ENCODE data around the gene MIPEP. TPM values are rescaled to one million over a fixed set of nuclear protein-coding genes. Genes with fewer than 3 reads are reported as not detected.
A peak's percentile ranks its signal among the peaks of the same experiment; 100 is the strongest.

The MIPEP gene
- total RNA-seq, 1 donor from 2014 or later: 29.9 TPM

DNA sequence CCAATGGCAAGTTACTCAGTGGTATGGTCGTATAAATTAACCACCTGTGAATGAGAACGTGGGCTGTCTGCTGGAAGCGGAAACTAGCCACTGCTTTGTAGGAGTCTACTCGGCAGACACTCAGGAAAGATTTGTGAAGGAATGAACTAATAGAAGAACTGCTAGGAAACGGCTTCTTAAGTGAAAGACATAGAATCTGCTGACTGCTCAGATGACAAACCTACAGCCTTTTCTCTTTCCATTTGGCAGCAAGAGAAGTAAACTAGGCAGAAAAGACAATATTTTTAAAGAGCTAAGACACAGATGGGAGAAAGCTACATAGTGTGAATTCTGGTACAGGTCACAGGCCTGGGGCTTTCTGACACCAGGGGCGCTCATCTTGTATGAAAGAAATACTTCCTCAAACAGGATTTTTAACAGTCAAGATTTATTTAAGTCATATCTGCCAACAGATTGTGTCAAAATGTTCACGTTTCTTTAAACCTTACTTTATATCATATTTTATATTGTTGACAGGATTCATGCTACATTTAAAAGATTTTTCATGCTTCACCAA lies 78.4 kb downstream of the MIPEP start:
- DNase-seq (ENCODE audit: low spot score): peak; percentile 54

GRCh38 chr13:23808803-23809202 lies 80.4 kb downstream of the MIPEP start:
- DNase-seq (ENCODE audit: low spot score): no peak

DNA sequence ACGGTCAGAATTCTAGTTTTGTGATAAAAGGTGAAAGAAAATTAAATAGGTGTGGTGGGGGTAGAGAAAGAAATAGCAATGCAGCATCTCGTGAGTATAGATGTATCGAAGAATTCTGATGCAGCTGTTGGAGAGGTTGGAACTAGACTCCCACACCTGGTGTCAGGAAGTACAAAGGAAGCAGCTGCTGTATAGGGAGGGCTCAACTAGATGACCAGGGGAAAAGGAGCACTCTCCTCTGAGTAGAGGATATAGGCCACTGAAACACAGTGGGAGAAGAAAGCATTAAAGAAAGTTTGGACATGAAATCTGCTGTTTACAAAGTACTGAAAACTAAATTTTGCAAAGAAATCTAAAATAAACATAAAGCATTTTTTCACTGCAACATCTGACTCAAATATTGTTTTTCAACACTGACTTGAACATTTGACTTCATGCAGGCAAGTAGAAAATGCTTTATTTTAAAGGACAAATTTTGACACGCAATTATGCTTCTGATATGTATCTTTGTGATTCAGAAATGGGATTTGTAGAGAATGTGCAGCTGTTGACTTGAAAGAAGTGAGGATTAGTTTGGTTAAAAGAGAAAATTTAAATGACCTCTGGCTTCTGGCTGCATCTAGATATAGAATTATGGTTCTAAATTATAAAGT lies 82.2 kb downstream of the MIPEP start:
- DNase-seq (ENCODE audit: low spot score): peak; percentile 83

DNA sequence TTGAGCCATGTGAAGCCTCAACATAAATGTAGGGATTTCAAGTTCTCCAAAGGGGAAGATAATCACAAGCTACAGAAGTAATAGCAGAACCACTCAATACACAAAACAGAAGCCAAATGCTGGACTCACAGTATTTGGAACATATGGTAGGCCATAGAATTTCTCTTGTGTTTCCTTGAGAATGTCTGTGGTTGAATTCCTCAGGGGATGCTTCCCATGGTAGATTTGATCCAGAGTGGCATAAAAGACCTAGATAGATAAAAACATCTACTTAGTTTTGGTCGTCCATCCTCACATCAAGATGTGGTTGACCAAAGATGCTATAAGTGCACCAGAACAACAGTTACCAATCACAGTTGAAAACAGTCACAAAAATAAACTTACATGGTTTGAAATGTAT lies 83.4 kb downstream of the MIPEP start:
- no peak for DNase-seq (ENCODE audit: low spot score)

DNA sequence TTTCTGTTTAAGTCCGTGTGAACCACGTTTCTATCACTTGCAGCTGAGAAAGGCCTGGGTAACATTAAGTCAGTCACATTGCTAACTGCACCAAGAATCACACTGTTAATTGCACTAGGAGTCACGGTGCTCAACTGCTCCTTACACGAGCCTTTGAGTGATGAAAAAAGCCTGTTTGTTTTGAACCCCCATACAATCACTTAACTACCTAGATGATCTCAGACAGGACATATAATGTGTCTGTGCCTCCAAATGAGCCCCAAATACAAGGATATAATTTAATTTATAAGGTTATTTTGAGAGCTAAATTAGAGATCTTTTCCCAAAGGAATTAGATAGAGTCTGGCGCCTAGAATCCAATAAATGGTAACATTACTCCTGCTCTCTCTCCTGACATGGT lies 84.1 kb downstream of the MIPEP start:
- no peak for DNase-seq (ENCODE audit: low spot score)

- DNase-seq (ENCODE audit: low spot score): no peak
Measured at GRCh38 chr13:23804166-23804565, 85.0 kb downstream of the MIPEP start.

DNA sequence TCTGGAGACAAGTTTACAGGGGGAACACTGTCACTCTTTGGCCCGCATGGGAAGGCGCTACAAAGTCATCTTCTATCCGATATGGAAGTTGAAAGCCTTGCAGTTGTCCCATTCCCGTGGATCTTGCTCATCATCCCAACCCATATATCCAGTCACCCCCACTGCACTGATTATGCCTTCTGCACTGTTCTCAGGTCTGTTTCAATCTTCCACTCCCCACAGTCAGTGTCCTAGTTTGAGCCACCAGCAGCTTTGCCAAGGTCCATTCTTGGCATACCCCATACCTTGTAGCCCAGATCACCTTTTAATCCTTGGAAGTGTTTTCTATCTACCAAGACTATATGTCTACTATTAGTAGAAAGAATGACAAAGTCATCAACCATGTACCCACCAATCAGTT lies 88.1 kb downstream of the MIPEP start:
- no peak for DNase-seq (ENCODE audit: low spot score)

DNA sequence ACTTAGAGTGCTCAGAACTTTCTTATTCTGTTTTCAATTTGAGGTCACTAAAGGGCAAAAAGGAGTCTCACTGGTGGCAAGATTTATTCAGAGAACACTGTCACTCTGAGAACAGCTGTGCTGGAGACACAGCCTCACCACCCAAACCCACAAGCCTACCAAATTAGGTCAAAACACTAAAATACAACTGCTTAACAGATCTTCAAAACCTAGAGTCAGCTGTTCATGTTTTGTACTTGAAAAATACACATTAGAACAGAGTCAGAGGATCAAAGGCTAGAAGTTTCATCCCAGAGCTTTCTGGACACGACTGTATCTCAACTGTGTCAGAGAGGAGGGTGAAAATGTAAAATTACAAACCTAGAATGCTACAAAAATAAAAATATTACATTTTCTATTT lies 89.3 kb downstream of the MIPEP start:
- peak; percentile 93 for DNase-seq (ENCODE audit: low spot score)

DNA sequence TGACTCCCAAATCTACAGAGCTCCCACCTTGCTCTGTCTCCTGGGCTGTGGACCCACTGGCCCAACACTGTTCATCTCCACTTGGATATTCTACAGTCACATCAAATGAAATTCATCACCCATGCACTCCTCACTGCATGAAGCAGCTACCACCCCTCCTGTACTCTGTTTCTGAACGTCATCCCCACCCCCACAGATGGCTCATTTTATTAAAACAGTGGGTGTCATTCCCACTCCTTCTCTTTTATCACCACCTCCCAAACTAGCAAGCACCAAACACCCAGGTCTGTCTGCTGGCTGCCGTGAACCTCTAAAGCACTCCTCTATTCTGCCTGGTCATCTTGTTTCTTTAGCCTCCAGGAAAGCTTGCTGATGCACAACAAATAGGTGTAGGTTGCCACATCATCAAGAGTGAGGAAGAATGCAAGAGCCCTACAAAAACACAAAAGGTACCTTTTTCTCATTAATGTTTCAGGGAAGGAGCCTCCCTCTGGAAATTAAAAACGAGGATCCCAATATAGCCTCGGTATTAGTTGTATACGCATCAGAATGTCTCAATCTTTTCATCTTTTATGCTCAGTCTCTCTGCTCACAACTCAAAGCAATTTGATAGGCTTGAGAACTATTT lies 91.8 kb downstream of the MIPEP start:
- DNase-seq (ENCODE audit: low spot score): no peak

GRCh38 chr13:23796551-23796950 lies 92.6 kb downstream of the MIPEP start:
- no peak for DNase-seq (ENCODE audit: low spot score)

DNA sequence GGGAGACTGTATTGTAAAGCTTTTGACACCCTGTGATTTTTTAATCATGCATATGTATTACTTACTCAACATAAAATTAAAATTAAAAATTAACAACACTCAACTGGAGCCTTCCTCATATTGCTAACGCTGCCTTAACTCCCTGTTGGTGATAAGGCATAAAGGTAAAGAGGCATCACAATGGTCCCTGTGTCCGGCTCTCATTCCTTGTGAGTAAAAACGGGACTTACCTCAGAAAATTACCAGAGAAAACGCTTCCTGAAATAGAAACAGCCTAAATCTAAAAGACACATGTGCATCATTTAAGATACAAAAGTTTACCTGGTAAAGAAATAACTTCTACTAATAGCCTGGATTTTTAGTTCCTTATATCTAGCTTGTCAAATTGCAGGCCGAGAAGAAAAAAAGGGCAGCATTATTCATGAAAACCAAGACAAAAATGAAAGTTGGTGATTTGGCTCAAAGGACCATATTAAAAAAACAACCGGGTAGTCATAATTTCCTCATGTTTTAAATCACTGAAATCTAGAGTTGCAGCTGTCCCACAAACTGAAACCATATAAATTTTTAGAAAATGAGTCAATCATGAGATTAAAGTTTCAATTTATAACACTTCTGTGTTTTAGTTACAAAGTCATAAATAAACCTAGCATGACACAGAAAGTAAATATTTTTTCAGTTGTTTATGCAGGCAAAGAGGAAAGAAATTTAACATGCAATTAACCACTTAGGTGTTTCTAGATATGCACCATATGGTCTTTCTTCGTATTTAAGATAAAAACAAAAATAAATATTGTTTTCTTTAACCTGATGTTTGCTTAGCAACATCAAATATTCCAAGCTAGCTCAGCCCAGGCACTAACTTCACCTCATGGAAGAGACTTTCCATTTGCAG lies 94.7 kb downstream of the MIPEP start:
- DNase-seq (ENCODE audit: low spot score): no peak

- DNase-seq (ENCODE audit: low spot score): no peak
Measured at GRCh38 chr13:23793711-23794110, 95.5 kb downstream of the MIPEP start.

DNA sequence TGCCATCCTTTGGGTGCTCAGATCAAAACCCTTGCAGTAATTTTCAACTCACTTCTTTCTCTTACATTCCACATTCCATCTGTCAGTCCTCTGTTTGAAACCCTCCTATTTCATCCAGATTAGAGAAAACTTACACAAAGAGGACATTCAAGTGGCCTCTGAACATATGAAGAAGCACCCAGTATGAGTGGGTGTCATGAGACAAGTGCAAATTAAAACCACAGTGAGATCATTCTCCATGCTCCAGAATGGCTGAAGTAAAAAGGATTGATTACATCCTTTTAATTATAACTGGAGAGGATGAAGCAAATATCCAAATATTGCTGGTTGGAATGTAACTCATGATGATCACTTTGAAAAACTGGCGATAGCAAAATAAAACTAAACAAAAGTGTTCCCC lies 96.5 kb downstream of the MIPEP start:
- DNase-seq (ENCODE audit: low spot score): no peak

- peak; percentile 59 for DNase-seq (ENCODE audit: low spot score)
Measured at GRCh38 chr13:23790577-23791170, 98.5 kb downstream of the MIPEP start.

DNA sequence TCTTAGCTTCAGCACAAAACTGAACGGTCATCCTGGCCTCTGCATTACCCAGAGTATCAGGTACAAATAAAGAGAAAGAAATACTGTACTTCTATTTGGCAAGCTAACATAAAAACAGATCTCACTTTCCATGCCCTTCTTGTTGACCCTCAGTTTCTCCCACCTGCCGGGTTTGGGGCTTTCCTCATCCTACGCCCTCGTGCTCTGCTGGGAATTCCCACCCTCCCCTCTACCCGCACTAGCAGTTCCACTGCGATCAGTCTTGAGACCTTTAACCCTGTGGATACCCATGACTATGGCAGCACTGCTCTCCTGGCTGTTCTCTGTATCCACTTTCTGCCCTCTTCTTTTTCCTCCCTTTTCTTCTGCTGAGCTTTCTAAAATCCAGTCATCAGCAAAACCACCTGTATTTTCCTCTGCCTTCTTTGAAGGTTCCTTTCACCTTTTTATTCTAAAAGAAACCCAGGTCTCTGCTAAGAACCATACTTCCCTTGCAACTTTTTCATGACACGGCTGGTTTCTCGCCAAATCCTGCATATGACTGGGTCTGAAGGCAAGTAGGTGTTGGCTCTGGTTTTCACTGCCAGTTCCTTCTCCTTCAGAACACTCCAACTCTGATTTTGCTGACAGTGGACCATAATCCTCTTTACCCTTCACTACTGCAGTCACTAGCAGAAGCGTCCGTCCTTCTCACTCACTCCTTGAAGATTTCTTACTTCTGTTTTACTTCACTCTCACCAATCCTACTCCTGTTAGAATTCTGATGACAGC lies 99.4 kb downstream of the MIPEP start:
- DNase-seq (ENCODE audit: low spot score): peak; percentile 82

DNA sequence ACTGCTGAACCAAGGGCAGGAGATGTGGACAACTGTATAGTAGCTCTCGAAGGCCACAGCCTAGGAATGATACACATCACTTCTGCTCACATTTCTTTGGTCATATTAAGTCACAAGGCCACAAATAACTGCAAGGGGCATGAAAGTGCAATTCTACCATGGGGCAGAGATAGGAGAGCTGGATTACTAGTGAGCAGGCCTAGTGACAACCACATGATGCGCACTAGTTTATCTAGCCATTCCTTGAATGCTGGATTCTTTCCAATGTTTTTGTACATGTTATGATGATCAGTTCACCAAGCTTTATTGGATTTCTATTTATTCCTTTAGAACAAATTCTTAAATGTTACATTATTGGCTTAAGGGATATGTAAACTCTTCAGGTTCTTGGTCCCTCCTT lies 100.7 kb downstream of the MIPEP start:
- no peak for DNase-seq (ENCODE audit: low spot score)

DNA sequence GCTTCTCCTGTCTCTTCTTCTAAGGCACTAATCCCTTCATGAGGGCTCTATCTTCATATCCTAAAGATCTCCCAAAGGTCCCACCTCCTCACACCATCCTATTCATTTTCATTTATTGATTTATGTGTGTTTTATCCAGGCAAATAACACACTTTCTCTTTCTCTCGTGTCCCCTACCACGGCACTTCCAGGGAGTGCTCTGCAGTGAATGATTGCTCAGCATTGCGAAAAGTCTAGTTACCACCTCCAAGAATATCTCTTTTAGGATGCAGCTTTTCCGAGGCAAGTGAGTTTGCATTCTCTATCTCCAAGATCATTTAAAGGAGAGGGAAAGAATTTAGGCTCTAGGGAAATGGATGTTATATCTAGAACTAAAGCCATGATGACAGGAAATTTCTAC lies 101.7 kb downstream of the MIPEP start:
- DNase-seq (ENCODE audit: low spot score): no peak

DNA sequence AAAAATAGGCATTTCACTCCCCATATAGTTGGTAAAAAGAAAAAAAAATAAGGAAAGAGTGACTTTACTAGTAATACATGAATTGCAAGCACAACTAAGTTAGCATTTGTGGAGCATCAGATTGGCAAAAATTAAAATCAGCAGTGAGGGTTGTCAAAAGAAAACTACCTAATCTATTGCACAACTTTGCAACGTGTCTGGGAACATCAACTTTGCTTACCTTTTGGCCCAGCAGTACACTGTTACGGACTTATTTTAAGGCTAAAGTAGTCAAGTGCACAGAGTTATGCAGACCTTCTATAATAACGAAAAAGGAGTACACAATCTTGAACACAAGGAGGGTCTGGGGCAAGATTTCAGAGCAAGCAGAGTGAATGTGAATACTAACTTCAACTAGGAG lies 102.6 kb downstream of the MIPEP start:
- DNase-seq (ENCODE audit: low spot score): no peak

DNA sequence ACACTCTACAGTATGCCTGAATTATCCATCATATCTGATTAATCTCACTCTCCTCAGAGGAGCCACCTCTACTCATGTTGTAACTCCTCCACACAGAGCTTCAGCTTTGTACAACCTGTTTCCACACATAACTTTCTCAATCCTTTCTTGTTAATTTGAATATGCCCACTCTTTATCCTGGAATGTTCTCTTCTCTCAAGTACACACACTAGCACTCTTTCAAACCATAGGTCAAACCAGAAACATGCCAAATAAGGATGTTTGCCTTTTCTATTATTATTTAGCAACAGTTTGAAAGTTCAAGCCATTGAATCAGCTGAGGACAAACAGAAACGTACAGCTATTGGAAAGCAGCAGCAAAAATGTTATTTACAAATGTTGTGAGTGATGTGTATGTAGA lies 110.3 kb downstream of the MIPEP start:
- no peak for DNase-seq (ENCODE audit: low spot score)

DNA sequence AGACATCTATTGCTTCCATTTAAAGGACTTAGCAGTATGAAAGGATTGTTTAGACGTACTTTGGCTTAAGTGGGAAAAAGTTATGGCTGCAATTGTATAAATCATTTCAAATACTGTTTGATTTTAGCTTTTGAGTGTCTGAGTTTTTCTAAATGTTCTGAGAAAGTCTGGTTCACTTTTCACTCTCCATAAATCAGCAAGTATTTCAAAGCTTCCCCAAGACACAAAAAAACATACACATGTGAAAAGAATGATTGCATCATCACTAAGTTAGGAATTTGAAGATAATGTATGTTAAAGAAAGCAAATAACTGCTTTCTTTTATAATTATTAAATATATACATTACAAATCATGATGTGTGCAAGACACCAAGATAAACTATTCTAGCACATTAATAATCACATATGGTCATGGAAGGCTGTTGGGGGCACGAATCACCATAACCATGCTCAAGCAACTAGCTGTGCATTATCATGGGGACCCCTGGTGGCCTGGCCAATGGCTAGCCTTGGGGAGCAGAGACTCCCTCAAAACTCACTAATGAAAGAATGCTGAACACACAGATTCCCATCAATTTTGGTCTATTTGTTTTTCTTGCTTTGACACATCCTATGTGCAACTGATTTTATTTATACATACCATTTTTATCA lies 111.1 kb downstream of the MIPEP start:
- peak; percentile 91 for DNase-seq (ENCODE audit: low spot score)

GRCh38 chr13:23777575-23777870 lies 111.7 kb downstream of the MIPEP start:
- no peak for DNase-seq (ENCODE audit: low spot score)
